Body of pancreas (tissue), 4 donors: ENCODE measurements around the gene RPTOR.

ENCODE experiments used
- POLR2A ChIP-seq, 3 donors: fragments of 450-650 bp; IDR thresholded peaks; one replicate each; pipeline ENCODE4 v1.6.1; 2016; ENCODE audit warnings: antibody characterized with exemption in 3 of 3, mild to moderate bottlenecking in 2 of 3
- TF ChIP-seq, protein P1 (sequence below), 7 experiments: fragments of 450-650 bp in 4 of 7; fragments of 200-600 bp in 3 of 7; sonication (generic) in 3 of 7; IDR thresholded peaks; one replicate each; pipeline ENCODE4 v1.5.1; 2016 to 2019; ENCODE audit warnings: antibody characterized with exemption in 7 of 7

DNA sequence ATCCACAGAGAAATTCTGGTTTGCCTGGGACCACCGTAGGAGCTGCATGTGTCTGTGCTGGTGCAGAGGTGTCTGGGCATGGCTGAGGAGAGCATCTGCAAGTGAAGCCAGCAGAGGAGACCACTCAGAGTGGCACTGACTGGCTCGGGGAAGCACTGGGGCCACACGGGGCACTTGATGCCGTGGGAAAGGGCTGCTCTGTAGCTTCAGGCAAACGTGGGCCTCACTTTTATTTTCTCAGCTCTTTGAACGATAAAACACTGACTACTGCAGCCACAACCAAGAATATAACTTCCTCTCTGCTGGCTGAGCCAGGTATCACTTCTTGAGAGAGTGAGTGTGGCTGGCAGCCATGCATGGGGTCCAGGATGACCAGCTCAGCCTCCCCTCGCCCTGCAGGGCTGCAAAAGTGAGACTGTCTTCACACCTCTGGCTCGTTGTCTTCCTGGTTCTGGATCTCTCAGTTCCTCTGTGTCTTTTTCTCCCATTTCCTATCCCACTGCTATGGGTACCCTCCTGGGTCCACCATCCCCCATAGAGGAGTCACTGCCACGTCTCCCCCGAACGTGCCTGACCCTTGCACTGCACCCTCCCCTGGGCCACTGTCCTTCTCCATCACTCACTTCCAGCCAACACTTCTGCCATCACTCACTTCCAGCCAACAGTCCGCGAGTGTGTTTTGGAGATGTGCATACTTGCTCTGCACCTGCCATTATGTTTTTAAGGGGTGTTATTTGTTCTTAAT is 245.6 kb downstream of the RPTOR start:
- TF ChIP-seq, protein P1, sequence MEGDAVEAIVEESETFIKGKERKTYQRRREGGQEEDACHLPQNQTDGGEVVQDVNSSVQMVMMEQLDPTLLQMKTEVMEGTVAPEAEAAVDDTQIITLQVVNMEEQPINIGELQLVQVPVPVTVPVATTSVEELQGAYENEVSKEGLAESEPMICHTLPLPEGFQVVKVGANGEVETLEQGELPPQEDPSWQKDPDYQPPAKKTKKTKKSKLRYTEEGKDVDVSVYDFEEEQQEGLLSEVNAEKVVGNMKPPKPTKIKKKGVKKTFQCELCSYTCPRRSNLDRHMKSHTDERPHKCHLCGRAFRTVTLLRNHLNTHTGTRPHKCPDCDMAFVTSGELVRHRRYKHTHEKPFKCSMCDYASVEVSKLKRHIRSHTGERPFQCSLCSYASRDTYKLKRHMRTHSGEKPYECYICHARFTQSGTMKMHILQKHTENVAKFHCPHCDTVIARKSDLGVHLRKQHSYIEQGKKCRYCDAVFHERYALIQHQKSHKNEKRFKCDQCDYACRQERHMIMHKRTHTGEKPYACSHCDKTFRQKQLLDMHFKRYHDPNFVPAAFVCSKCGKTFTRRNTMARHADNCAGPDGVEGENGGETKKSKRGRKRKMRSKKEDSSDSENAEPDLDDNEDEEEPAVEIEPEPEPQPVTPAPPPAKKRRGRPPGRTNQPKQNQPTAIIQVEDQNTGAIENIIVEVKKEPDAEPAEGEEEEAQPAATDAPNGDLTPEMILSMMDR (IDR thresholded peaks at IDR 0.05) = no peak
- TF ChIP-seq POLR2A (IDR thresholded peaks at IDR 0.05) = no peak
